GM21619 (cell line): ENCODE results near the gene AGR2.

Source experiments
- ATAC-seq: cut with Tn5 transposase; IDR thresholded peaks from one replicate; pipeline ENCODE4 v1.9.1; 2021; ENCODE audit not compliant: unreplicated experiment

The AGR2 gene

DNA sequence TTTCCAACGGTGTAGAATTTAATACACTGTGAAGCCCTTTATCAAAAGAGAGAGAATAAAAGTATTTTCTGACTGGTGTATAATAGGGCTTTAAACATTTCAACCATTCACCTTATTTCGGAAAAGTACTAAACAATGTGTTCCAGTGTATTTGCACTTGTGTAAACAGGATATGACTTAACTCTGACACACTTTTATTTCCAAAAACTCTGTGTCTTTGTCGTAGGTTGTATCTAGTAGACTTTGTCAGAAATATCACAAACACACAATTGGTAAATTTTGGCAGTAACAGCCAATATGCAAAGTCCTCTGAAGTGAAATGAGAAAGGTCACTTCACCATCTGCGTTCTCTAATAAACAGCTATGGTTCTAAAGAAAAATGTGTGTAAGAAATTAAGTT is 61.6 kb downstream of the AGR2 start:
- ATAC-seq = no peak

DNA sequence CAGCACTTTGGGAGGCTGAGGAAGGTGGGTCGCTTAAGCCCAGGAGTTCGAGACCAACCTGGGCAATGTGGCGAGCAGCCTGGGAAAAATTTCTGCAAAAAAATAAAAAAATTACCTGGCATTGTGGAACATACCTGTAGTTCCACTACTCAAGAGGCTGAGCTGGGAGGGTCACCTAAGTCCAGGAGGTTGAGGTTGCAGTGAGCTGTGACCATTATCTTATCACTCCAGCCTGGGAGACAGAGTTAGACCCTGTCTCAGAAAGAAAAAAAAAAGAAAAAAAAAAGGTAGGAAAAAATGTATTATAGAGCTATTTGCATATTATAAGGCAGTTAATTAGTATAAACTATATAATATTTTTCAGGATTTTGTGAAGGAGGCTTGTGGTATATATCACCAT is 62.3 kb downstream of the AGR2 start:
- ATAC-seq = no peak
